ENCODE data around the gene BCL11B.

DNA sequence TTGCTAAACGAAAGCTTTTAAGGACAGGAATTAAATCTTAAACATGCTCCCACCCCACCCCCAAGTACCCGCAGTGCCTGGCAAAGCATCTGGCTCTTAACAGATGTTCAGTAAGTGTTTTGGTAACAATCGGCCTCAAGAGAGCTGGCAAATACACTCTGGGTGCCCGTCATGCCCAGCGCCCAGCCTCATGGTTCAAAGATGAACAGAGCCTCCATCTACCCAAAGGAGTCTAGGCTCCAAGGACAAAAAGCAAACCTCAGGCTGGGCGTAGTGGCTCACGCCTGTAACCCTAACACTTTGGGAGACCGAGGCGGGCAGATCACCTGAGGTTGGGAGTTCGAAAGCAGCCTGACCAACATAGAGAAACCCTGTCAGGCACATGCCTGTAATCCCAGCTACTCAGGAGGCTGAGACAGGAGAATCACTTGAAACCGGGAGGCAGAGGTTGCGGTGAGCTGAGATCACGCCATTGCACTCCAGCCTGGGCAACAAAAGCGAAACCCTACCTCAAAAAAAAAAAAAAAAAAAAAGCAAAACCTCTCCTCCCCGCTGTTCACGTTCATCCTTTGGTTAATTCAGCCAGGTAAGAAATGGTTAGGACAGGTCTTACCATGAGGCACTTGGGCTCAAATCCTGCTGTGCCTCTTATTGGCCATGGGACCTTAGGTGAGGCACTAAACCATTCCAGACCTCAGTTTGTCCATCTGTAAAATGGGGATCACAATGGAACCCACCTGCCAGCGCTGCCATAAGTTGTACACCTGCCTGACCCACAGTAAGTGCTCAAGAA is 151.3 kb downstream of the BCL11B start:
- TF ChIP-seq, protein P1, sequence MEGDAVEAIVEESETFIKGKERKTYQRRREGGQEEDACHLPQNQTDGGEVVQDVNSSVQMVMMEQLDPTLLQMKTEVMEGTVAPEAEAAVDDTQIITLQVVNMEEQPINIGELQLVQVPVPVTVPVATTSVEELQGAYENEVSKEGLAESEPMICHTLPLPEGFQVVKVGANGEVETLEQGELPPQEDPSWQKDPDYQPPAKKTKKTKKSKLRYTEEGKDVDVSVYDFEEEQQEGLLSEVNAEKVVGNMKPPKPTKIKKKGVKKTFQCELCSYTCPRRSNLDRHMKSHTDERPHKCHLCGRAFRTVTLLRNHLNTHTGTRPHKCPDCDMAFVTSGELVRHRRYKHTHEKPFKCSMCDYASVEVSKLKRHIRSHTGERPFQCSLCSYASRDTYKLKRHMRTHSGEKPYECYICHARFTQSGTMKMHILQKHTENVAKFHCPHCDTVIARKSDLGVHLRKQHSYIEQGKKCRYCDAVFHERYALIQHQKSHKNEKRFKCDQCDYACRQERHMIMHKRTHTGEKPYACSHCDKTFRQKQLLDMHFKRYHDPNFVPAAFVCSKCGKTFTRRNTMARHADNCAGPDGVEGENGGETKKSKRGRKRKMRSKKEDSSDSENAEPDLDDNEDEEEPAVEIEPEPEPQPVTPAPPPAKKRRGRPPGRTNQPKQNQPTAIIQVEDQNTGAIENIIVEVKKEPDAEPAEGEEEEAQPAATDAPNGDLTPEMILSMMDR (IDR thresholded peaks at IDR 0.05; ENCODE audit: low read length), result no peak
- TF ChIP-seq EZH2 (IDR thresholded peaks at IDR 0.05; ENCODE audit: borderline replicate concordance, low read length), result no peak
